Measurements from ENCODE around the gene MAN1A1. TPM values are rescaled to one million over a fixed set of nuclear protein-coding genes. Genes with fewer than 3 reads are reported as not detected.

The MAN1A1 gene
- total and polyA plus RNA-seq, 4 donors: 68.2 to 209 (median 148) TPM

- TF ChIP-seq RAD21 (IDR thresholded peaks at IDR 0.05) (no peak), FOXA1 (IDR thresholded peaks at IDR 0.05) (no peak), FOXA2 (IDR thresholded peaks at IDR 0.05) (no peak), CTCF (IDR thresholded peaks at IDR 0.05; ENCODE audit: low read depth, low read length, missing input control) (no peak), HNF4G (IDR thresholded peaks at IDR 0.05) (no peak), HNF4A (conservative IDR thresholded peaks at IDR 0.05) (no peak), TAF1 (conservative IDR thresholded peaks at IDR 0.05) (no peak), EGR1 (IDR thresholded peaks at IDR 0.05; ENCODE audit: low read depth in 2 of 2) (no peak), NR2F2 (IDR thresholded peaks at IDR 0.05) (no peak), GABPA (IDR thresholded peaks at IDR 0.05 in 1 of 2, conservative IDR thresholded peaks at IDR 0.05 in 1 of 2) (no peak), JUND (IDR thresholded peaks at IDR 0.05) (no peak)
- Histone ChIP-seq H3K4me1 (ENCODE audit: control insufficient read depth in 4 of 4, insufficient read depth in 4 of 4, low read length in 3 of 4) (no peaks in the 10 kb centered on the region), H3K36me3 (ENCODE audit: control insufficient read depth in 4 of 4, insufficient read depth in 3 of 4, low read depth in 1 of 4, low read length in 3 of 4) (no peaks in the 10 kb centered on the region), H3K27me3 (ENCODE audit: control insufficient read depth in 4 of 4, insufficient read depth in 4 of 4, low read length in 3 of 4) (no peaks in the 10 kb centered on the region), H3K27ac (ENCODE audit: low read depth in 1 of 2, low read length in 2 of 2) (no peak overlapping the region), H3K4me3 (ENCODE audit: low read depth in 1 of 3, low read length in 3 of 3) (no peak overlapping the region), H3K9ac (ENCODE audit: low read depth in 1 of 2, low read length in 2 of 2) (no peak overlapping the region), H3K9me3 (ENCODE audit: control insufficient read depth in 4 of 4, low read length in 3 of 4) (no peaks in the 10 kb centered on the region)
- DNase-seq (ENCODE audit: low spot score): no peak
- WGBS: 94% methylated on average over 9 of the region's 9 CpGs
Observed at GRCh38 chr6:119142041-119142440, 207.5 kb downstream of the MAN1A1 start.

GRCh38 chr6:119140196-119141140, 209.1 kb downstream of the MAN1A1 start:
- no peak overlapping the region for H3K4me3 ChIP-seq (ENCODE audit: low read depth in 1 of 3, low read length in 3 of 3)
- no peak for TF ChIP-seq RXRA (IDR thresholded peaks at IDR 0.05)
- no peak for TF ChIP-seq CTCF (IDR thresholded peaks at IDR 0.05; ENCODE audit: low read depth, low read length, missing input control)
- TF ChIP-seq ATF3 (IDR thresholded peaks at IDR 0.05): no peak
- TF ChIP-seq SP1 (IDR thresholded peaks at IDR 0.05): no peak
- no peak for TF ChIP-seq NR2F2 (IDR thresholded peaks at IDR 0.05)
- no peak for TF ChIP-seq YY1 (IDR thresholded peaks at IDR 0.05)
- no peak for TF ChIP-seq GABPA (IDR thresholded peaks at IDR 0.05 in 1 of 2, conservative IDR thresholded peaks at IDR 0.05 in 1 of 2)
- no peak for TF ChIP-seq HNF4A (conservative IDR thresholded peaks at IDR 0.05)
- no peak for TF ChIP-seq FOXA1 (IDR thresholded peaks at IDR 0.05)
- no peak for TF ChIP-seq JUND (IDR thresholded peaks at IDR 0.05)
- no peak for TF ChIP-seq FOXA2 (IDR thresholded peaks at IDR 0.05)

More at GRCh38 chr6:119140196-119141140, 209.1 kb downstream of the MAN1A1 start:
- no peaks in the 10 kb centered on the region for H3K4me1 ChIP-seq (ENCODE audit: control insufficient read depth in 4 of 4, insufficient read depth in 4 of 4, low read length in 3 of 4)
- no peak for DNase-seq (ENCODE audit: low spot score)
- H3K9ac ChIP-seq (ENCODE audit: low read depth in 1 of 2, low read length in 2 of 2): no peak overlapping the region
- no peaks in the 10 kb centered on the region for H3K27me3 ChIP-seq (ENCODE audit: control insufficient read depth in 4 of 4, insufficient read depth in 4 of 4, low read length in 3 of 4)
- WGBS: 89% methylated on average over 12 of the region's 12 CpGs
- no peaks in the 10 kb centered on the region for H3K9me3 ChIP-seq (ENCODE audit: control insufficient read depth in 4 of 4, low read length in 3 of 4)
- no peaks in the 10 kb centered on the region for H3K36me3 ChIP-seq (ENCODE audit: control insufficient read depth in 4 of 4, insufficient read depth in 3 of 4, low read depth in 1 of 4, low read length in 3 of 4)
- no peak overlapping the region for H3K27ac ChIP-seq (ENCODE audit: low read depth in 1 of 2, low read length in 2 of 2)

Measured in liver (tissue), 9 donors.